ENCODE measurements around the gene JOSD2.
"Not testable (repeated sequence)": the region's sequence is repeated elsewhere in the genome, so short reads cannot be mapped to it uniquely, and the experiment has no call there.

The JOSD2 gene

GRCh38 chr19:50473336-50473735 lies 37.7 kb downstream of the JOSD2 start:
- not testable (repeated sequence) for DNase-seq

- no peak for DNase-seq
Observed at GRCh38 chr19:50468818-50469217, 42.2 kb downstream of the JOSD2 start.

- no peak for DNase-seq
Observed at GRCh38 chr19:50467566-50467965, 43.4 kb downstream of the JOSD2 start.

- DNase-seq: no peak
Observed at GRCh38 chr19:50466706-50467039, 44.3 kb downstream of the JOSD2 start.

- DNase-seq: peak; percentile 75
Observed at GRCh38 chr19:50465986-50466705, 44.8 kb downstream of the JOSD2 start.

GRCh38 chr19:50465000-50465399 lies 46.0 kb downstream of the JOSD2 start:
- DNase-seq: no peak

GRCh38 chr19:50464348-50464747 lies 46.6 kb downstream of the JOSD2 start:
- no peak for DNase-seq

GRCh38 chr19:50462970-50463369 lies 48.0 kb downstream of the JOSD2 start:
- DNase-seq: no peak

- peak; percentile 34 for DNase-seq
Observed at GRCh38 chr19:50461066-50461875, 49.7 kb downstream of the JOSD2 start.

GRCh38 chr19:50460161-50460765 lies 50.7 kb downstream of the JOSD2 start:
- no peak for DNase-seq

- no peak for DNase-seq
Observed at GRCh38 chr19:50459638-50460037, 51.4 kb downstream of the JOSD2 start.

GRCh38 chr19:50459067-50459456 lies 51.9 kb downstream of the JOSD2 start:
- DNase-seq: no peak

GRCh38 chr19:50458396-50459066 lies 52.5 kb downstream of the JOSD2 start:
- DNase-seq: no peak

GRCh38 chr19:50457300-50457699 lies 53.7 kb downstream of the JOSD2 start:
- no peak for DNase-seq

All from NCI-H1105 (cell line).